ENCODE results near the gene ZNF823. TPM values are rescaled to one million over a fixed set of nuclear protein-coding genes. Genes with fewer than 3 reads are reported as not detected.
A peak's percentile ranks its signal among the peaks of the same experiment; 100 is the strongest.

Gene ZNF823
- total and polyA plus RNA-seq, 2 of the 13 experiments (the other 11 are each of a cell fraction or from before 2014, with no cell fraction given), result 5.7 to 11.7 TPM

- TF ChIP-seq CREM (IDR thresholded peaks at IDR 0.05) (no peak; the same call in none of the 2 replicates), CREM (CRISPR knock-in tag; IDR thresholded peaks at IDR 0.05) (no peak), MIER3 (CRISPR knock-in tag; IDR thresholded peaks at IDR 0.05; ENCODE audit: borderline replicate concordance) (no peak), ZNF776 (CRISPR knock-in tag; IDR thresholded peaks at IDR 0.05) (no peak; the same call in 1 of the 2 replicates), MYNN (CRISPR knock-in tag; IDR thresholded peaks at IDR 0.05; ENCODE audit: low read depth) (0 out of 2 replicates have a peak, but pooled peaks have one; percentile 53), KLF6 (CRISPR knock-in tag; IDR thresholded peaks at IDR 0.05) (no peak), NFE2L2 (IDR thresholded peaks at IDR 0.05; ENCODE audit: low read length) (no peak), NFYB (CRISPR knock-in tag; IDR thresholded peaks at IDR 0.05) (peak; percentile 94), SRF (IDR thresholded peaks at IDR 0.05; ENCODE audit: low read depth, low read length) (no peak), ZNF761 (CRISPR knock-in tag; conservative IDR thresholded peaks at IDR 0.05) (peak; percentile 60; the same call in 1 of the 2 replicates), KLF15 (CRISPR knock-in tag; IDR thresholded peaks at IDR 0.05; ENCODE audit: borderline replicate concordance) (no peak), YEATS4 (CRISPR knock-in tag; IDR thresholded peaks at IDR 0.05; ENCODE audit: borderline replicate concordance) (peak; percentile 73; the same call in 1 of the 2 replicates), ZBTB37 (CRISPR knock-in tag; IDR thresholded peaks at IDR 0.05) (no peak), HNRNPK (IDR thresholded peaks at IDR 0.05; ENCODE audit: low read depth, low read length, poor library complexity, severe bottlenecking) (no peak), SP140L (CRISPR knock-in tag; IDR thresholded peaks at IDR 0.05; ENCODE audit: borderline replicate concordance) (no peak), CTCF (CRISPR knock-in tag; IDR thresholded peaks at IDR 0.05) (no peak), MATR3 (CRISPR knock-in tag; IDR thresholded peaks at IDR 0.05) (no peak)
- TF ChIP-seq, protein P1, sequence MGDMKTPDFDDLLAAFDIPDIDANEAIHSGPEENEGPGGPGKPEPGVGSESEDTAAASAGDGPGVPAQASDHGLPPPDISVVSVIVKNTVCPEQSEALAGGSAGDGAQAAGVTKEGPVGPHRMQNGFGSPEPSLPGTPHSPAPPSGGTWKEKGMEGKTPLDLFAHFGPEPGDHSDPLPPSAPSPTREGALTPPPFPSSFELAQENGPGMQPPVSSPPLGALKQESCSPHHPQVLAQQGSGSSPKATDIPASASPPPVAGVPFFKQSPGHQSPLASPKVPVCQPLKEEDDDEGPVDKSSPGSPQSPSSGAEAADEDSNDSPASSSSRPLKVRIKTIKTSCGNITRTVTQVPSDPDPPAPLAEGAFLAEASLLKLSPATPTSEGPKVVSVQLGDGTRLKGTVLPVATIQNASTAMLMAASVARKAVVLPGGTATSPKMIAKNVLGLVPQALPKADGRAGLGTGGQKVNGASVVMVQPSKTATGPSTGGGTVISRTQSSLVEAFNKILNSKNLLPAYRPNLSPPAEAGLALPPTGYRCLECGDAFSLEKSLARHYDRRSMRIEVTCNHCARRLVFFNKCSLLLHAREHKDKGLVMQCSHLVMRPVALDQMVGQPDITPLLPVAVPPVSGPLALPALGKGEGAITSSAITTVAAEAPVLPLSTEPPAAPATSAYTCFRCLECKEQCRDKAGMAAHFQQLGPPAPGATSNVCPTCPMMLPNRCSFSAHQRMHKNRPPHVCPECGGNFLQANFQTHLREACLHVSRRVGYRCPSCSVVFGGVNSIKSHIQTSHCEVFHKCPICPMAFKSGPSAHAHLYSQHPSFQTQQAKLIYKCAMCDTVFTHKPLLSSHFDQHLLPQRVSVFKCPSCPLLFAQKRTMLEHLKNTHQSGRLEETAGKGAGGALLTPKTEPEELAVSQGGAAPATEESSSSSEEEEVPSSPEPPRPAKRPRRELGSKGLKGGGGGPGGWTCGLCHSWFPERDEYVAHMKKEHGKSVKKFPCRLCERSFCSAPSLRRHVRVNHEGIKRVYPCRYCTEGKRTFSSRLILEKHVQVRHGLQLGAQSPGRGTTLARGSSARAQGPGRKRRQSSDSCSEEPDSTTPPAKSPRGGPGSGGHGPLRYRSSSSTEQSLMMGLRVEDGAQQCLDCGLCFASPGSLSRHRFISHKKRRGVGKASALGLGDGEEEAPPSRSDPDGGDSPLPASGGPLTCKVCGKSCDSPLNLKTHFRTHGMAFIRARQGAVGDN (CRISPR knock-in tag; IDR thresholded peaks at IDR 0.05), result peak; percentile 88
- TF ChIP-seq, protein P2, sequence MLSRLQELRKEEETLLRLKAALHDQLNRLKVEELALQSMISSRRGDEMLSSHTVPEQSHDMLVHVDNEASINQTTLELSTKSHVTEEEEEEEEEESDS (CRISPR knock-in tag; IDR thresholded peaks at IDR 0.05; ENCODE audit: borderline replicate concordance), result 0 out of 2 replicates have a peak, but pooled peaks have one; percentile 29
- TF ChIP-seq, protein P3, sequence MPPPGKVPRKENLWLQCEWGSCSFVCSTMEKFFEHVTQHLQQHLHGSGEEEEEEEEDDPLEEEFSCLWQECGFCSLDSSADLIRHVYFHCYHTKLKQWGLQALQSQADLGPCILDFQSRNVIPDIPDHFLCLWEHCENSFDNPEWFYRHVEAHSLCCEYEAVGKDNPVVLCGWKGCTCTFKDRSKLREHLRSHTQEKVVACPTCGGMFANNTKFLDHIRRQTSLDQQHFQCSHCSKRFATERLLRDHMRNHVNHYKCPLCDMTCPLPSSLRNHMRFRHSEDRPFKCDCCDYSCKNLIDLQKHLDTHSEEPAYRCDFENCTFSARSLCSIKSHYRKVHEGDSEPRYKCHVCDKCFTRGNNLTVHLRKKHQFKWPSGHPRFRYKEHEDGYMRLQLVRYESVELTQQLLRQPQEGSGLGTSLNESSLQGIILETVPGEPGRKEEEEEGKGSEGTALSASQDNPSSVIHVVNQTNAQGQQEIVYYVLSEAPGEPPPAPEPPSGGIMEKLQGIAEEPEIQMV (CRISPR knock-in tag; IDR thresholded peaks at IDR 0.05; ENCODE audit: low read depth), result no peak; the same call in 1 of the 2 replicates
These were observed 44.0 kb downstream of the ZNF823 start (continued) for GRCh38 chr19:11694533-11695439.
